ENCODE results near the gene INTS4. TPM values are rescaled to one million over a fixed set of nuclear protein-coding genes. Genes with fewer than 3 reads are reported as not detected.
"Not testable (repeated sequence)": the region's sequence is repeated elsewhere in the genome, so short reads cannot be mapped to it uniquely, and the experiment has no call there.

The INTS4 gene
- total RNA-seq, 4 donors from 2014 or later = 16.5 to 32.1 (median 18.8) TPM

GRCh38 chr11:77879218-77879617 lies 115.2 kb downstream of the INTS4 start:
- peaks cover 0 to 37% (median 5%) of the 10 kb centered on the region in 3 donors for H3K4me1 ChIP-seq
- no peaks in the 10 kb centered on the region for H3K9me3 ChIP-seq
- no peak overlapping the region for H3K4me3 ChIP-seq
- WGBS, 2 donors (ENCODE audit: low coverage in 1 of 2) = 54 to 69% methylated on average over 2 of the region's 3 CpGs
- peak; percentile 57 for ATAC-seq
- H3K27ac ChIP-seq = peak overlapping the region in 2 of 4 donors; percentile 41 to 50
- TF ChIP-seq POLR2AphosphoS5 (IDR thresholded peaks at IDR 0.05) = no peak
- no peaks in the 10 kb centered on the region for H3K27me3 ChIP-seq
- peaks cover 0 to 88% of the 10 kb centered on the region in 2 donors for H3K36me3 ChIP-seq

- peaks cover 0 to 87% of the 10 kb centered on the region in 2 donors for H3K36me3 ChIP-seq
- peak overlapping the region in 3 of 4 donors; percentile 37 to 50 (median 41) for H3K27ac ChIP-seq
- H3K27me3 ChIP-seq, H3K4me3 ChIP-seq, H3K9me3 ChIP-seq: not testable (repeated sequence)
- peaks cover 0 to 46% (median 5%) of the 10 kb centered on the region in 3 donors for H3K4me1 ChIP-seq
- peak; percentile 71 for ATAC-seq
- 0 to 32% methylated on average over 2 to 4 of the region's 4 CpGs for WGBS, 2 donors (ENCODE audit: low coverage in 1 of 2)
- peak; percentile 37 for TF ChIP-seq POLR2AphosphoS5 (IDR thresholded peaks at IDR 0.05)
These were observed 116.2 kb downstream of the INTS4 start for GRCh38 chr11:77878247-77878646.

GRCh38 chr11:77876045-77876444 lies 118.4 kb downstream of the INTS4 start:
- Histone ChIP-seq H3K4me3 (no peak overlapping the region), H3K9me3 (no peaks in the 10 kb centered on the region), H3K4me1 (peaks cover 0 to 49% (median 5%) of the 10 kb centered on the region in 3 donors), H3K36me3 (peaks cover 0 to 82% of the 10 kb centered on the region in 2 donors), H3K27ac (no peak overlapping the region), H3K27me3 (no peaks in the 10 kb centered on the region)
- WGBS, 2 donors (ENCODE audit: low coverage in 1 of 2) = 68 to 100% methylated on average over 2 to 3 of the region's 3 CpGs
- no peak for ATAC-seq
- TF ChIP-seq CTCF (IDR thresholded peaks at IDR 0.05) (no peak), EP300 (IDR thresholded peaks at IDR 0.05) (no peak), POLR2A (IDR thresholded peaks at IDR 0.05) (no peak), POLR2AphosphoS5 (IDR thresholded peaks at IDR 0.05) (no peak)

- H3K4me1 ChIP-seq = peaks cover 0 to 46% (median 5%) of the 10 kb centered on the region in 3 donors
- ATAC-seq = no peak
- TF ChIP-seq CTCF (IDR thresholded peaks at IDR 0.05) = no peak
- TF ChIP-seq EP300 (IDR thresholded peaks at IDR 0.05) = no peak
- TF ChIP-seq POLR2AphosphoS5 (IDR thresholded peaks at IDR 0.05) = no peak
- TF ChIP-seq POLR2A (IDR thresholded peaks at IDR 0.05) = no peak
- H3K4me3 ChIP-seq = no peak overlapping the region
- H3K36me3 ChIP-seq = peaks cover 5 to 82% of the 10 kb centered on the region in 2 donors
- no peaks in the 10 kb centered on the region for H3K27me3 ChIP-seq
- H3K9me3 ChIP-seq = no peaks in the 10 kb centered on the region
- WGBS, 2 donors (ENCODE audit: low coverage in 1 of 2) = 32 to 49% methylated on average over 3 of the region's 3 CpGs
- peak overlapping the region in 1 of 4 donors; percentile 43 for H3K27ac ChIP-seq
These were observed 120.3 kb downstream of the INTS4 start for GRCh38 chr11:77874206-77874605.

GRCh38 chr11:77873345-77873744 lies 121.1 kb downstream of the INTS4 start:
- Histone ChIP-seq H3K27me3 (no peaks in the 10 kb centered on the region), H3K9me3 (no peaks in the 10 kb centered on the region), H3K36me3 (peaks cover 5 to 86% of the 10 kb centered on the region in 2 donors), H3K4me3 (no peak overlapping the region), H3K4me1 (peaks cover 0 to 37% (median 0%) of the 10 kb centered on the region in 3 donors), H3K27ac (no peak overlapping the region)
- TF ChIP-seq POLR2AphosphoS5 (IDR thresholded peaks at IDR 0.05) = no peak
- TF ChIP-seq POLR2A (IDR thresholded peaks at IDR 0.05) = no peak
- no peak for TF ChIP-seq CTCF (IDR thresholded peaks at IDR 0.05)
- TF ChIP-seq EP300 (IDR thresholded peaks at IDR 0.05) = no peak
- ATAC-seq = no peak
- WGBS, 2 donors (ENCODE audit: low coverage in 1 of 2) = 76 to 80% methylated on average over 1 of the region's 1 CpG

- 85 to 93% methylated on average over 3 of the region's 3 CpGs for WGBS, 2 donors (ENCODE audit: low coverage in 1 of 2)
- Histone ChIP-seq H3K27ac (no peak overlapping the region), H3K4me3 (no peak overlapping the region), H3K9me3 (no peaks in the 10 kb centered on the region), H3K36me3 (peaks cover 5 to 76% of the 10 kb centered on the region in 2 donors), H3K27me3 (no peaks in the 10 kb centered on the region), H3K4me1 (peaks cover 0 to 26% (median 0%) of the 10 kb centered on the region in 3 donors)
- no peak for TF ChIP-seq EP300 (IDR thresholded peaks at IDR 0.05)
- TF ChIP-seq CTCF (IDR thresholded peaks at IDR 0.05) = no peak
- no peak for ATAC-seq
These were observed 122.6 kb downstream of the INTS4 start for GRCh38 chr11:77871855-77872254.
